Measurements from ENCODE around the gene ZNF540. TPM values are rescaled to one million over a fixed set of nuclear protein-coding genes. Genes with fewer than 3 reads are reported as not detected.
A peak's percentile ranks its signal among the peaks of the same experiment; 100 is the strongest.

Gene ZNF540
- total RNA-seq, 2 donors from 2014 or later: not detected

DNA sequence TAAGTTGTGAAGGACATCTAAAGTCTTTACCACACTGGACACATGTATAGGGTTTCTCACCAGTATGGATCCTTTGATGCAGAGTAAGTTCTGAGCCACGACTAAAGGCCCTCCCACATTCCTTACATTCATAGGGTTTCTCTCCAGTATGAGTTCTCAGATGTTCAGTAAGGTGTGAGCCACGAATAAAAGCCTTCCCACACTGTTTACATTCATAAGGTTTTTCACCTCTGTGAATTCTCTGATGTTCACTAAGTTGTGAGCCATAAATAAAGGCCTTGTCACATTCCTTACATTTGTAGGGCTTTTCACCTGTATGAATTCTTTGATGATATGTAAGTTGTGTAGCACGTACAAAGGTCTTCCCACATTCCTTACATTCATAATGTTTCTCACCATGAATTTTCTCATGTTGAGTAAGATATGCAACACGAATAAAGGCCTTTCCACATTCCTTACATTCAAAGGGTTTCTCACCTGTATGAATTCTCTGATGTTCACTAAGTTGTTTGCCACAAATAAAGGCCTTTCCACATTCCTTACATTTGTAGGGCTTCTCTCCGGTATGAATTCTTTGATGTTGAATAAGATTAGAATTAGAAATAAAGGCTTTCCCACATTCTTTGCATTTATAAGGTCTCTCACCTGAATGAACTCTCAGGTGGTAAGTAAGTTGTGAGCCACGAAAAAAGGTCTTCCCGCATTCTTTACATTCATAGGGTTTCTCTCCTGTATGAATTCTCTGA lies 29.9 kb upstream of the ZNF540 start:
- Mint-ChIP-seq H3K4me1 (no peaks in the 10 kb centered on the region), H3K27ac (no peak overlapping the region), H3K36me3 (ENCODE audit: low read depth) (peaks cover 81% of the 10 kb centered on the region), H3K4me3 (no peak overlapping the region), H3K27me3 (ENCODE audit: insufficient read depth) (no peaks in the 10 kb centered on the region), H3K9me3 (peaks cover 91% of the 10 kb centered on the region)
- H3K27ac ChIP-seq (ENCODE audit: low read depth, low read length): no peak overlapping the region
- DNase-seq: no peak
- no peak overlapping the region for H3K9ac ChIP-seq (ENCODE audit: extremely low read depth, low read length, poor library complexity, severe bottlenecking)
- H3K36me3 ChIP-seq (ENCODE audit: control insufficient read depth, insufficient read depth, low read length): peaks cover 28% of the 10 kb centered on the region
- peak overlapping the region; percentile 61 for H3K4me3 ChIP-seq (ENCODE audit: low read length)
- no peak for TF ChIP-seq CTCF (conservative IDR thresholded peaks at IDR 0.05)
- H3K27me3 ChIP-seq (ENCODE audit: control insufficient read depth, insufficient read depth, low read length, poor library complexity, severe bottlenecking): no peaks in the 10 kb centered on the region
- H3K4me1 ChIP-seq (ENCODE audit: control insufficient read depth, insufficient read depth, low read length): no peaks in the 10 kb centered on the region
- peaks cover 87% of the 10 kb centered on the region for H3K9me3 ChIP-seq (ENCODE audit: control insufficient read depth, low read length)
- 83 to 91% methylated on average over 4 to 6 of the region's 7 CpGs for WGBS, 2 experiments (ENCODE audit: insufficient coverage in 1 of 2, insufficient read length in 1 of 2)

DNA sequence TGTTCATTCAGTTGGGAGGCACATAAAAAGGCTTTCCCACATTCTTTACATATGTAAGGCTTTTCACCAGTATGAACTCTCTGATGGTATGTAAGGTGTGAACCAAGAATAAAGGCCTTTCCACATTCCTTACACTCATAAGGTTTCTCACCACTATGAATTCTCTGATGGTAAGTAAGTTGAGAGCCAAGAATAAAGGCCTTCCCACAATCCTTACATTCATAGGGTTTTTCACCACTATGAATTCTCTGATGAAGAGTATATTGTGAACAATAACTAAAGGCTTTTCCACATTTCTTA lies 29.4 kb upstream of the ZNF540 start:
- TF ChIP-seq CTCF (conservative IDR thresholded peaks at IDR 0.05): no peak
- no peak for DNase-seq
- Mint-ChIP-seq H3K4me3 (no peak overlapping the region), H3K4me1 (no peaks in the 10 kb centered on the region), H3K9me3 (peaks cover 93% of the 10 kb centered on the region), H3K27ac (no peak overlapping the region), H3K36me3 (ENCODE audit: low read depth) (peaks cover 85% of the 10 kb centered on the region), H3K27me3 (ENCODE audit: insufficient read depth) (no peaks in the 10 kb centered on the region)
- Histone ChIP-seq H3K9ac (ENCODE audit: extremely low read depth, low read length, poor library complexity, severe bottlenecking) (no peak overlapping the region), H3K27ac (ENCODE audit: low read depth, low read length) (no peak overlapping the region), H3K4me1 (ENCODE audit: control insufficient read depth, insufficient read depth, low read length) (no peaks in the 10 kb centered on the region), H3K27me3 (ENCODE audit: control insufficient read depth, insufficient read depth, low read length, poor library complexity, severe bottlenecking) (no peaks in the 10 kb centered on the region), H3K36me3 (ENCODE audit: control insufficient read depth, insufficient read depth, low read length) (peaks cover 28% of the 10 kb centered on the region), H3K9me3 (ENCODE audit: control insufficient read depth, low read length) (peaks cover 83% of the 10 kb centered on the region), H3K4me3 (ENCODE audit: low read length) (peak overlapping the region; percentile 61)

- peaks cover 15% of the 10 kb centered on the region for H3K9me3 ChIP-seq (ENCODE audit: control insufficient read depth, low read length)
- H3K36me3 Mint-ChIP-seq (ENCODE audit: low read depth): peaks cover 62% of the 10 kb centered on the region
- no peak overlapping the region for H3K9ac ChIP-seq (ENCODE audit: extremely low read depth, low read length, poor library complexity, severe bottlenecking)
- no peaks in the 10 kb centered on the region for H3K4me1 Mint-ChIP-seq
- no peaks in the 10 kb centered on the region for H3K27me3 Mint-ChIP-seq (ENCODE audit: insufficient read depth)
- no peak for TF ChIP-seq CTCF (conservative IDR thresholded peaks at IDR 0.05)
- DNase-seq: no peak
- H3K27ac Mint-ChIP-seq: no peak overlapping the region
- H3K27ac ChIP-seq (ENCODE audit: low read depth, low read length): no peak overlapping the region
- H3K9me3 Mint-ChIP-seq: peaks cover 45% of the 10 kb centered on the region
- H3K4me3 ChIP-seq (ENCODE audit: low read length): no peak overlapping the region
- H3K27me3 ChIP-seq (ENCODE audit: control insufficient read depth, insufficient read depth, low read length, poor library complexity, severe bottlenecking): no peaks in the 10 kb centered on the region
- no peak overlapping the region for H3K4me3 Mint-ChIP-seq
- peaks cover 5% of the 10 kb centered on the region for H3K36me3 ChIP-seq (ENCODE audit: control insufficient read depth, insufficient read depth, low read length)
- H3K4me1 ChIP-seq (ENCODE audit: control insufficient read depth, insufficient read depth, low read length): no peaks in the 10 kb centered on the region
Measured at GRCh38 chr19:37572203-37572602, 22.5 kb upstream of the ZNF540 start.

Measured in endodermal cell (in vitro differentiated cells).